Parathyroid adenoma (tissue), 2 donors: ENCODE data around the gene NUP210.

Experiments
- H2AFZ ChIP-seq: fragments of 300-600 bp; sonication (generic); one replicate; pipeline ENCODE4 v1.7.0; 2017; ENCODE audit warnings: antibody characterized with exemption, mild to moderate bottlenecking
- H3K27ac ChIP-seq: fragments of 300-600 bp; sonication (generic); one replicate; pipeline ENCODE4 v1.7.0; 2017
- H3K27me3 ChIP-seq: fragments of 300-600 bp; sonication (generic); one replicate; pipeline ENCODE4 v1.7.0; 2017; ENCODE audit warnings: low read length; ENCODE audit not compliant: control insufficient read depth, insufficient read depth
- H3K36me3 ChIP-seq: fragments of 300-600 bp; sonication (generic); one replicate; pipeline ENCODE4 v1.7.0; 2017; ENCODE audit warnings: low read length; ENCODE audit not compliant: control insufficient read depth, insufficient read depth
- H3K4me1 ChIP-seq: fragments of 300-600 bp; sonication (generic); one replicate; pipeline ENCODE4 v1.7.0; 2017; ENCODE audit warnings: control low read depth
- H3K4me2 ChIP-seq: fragments of 300-600 bp; sonication (generic); one replicate; pipeline ENCODE4 v1.7.0; 2017; ENCODE audit warnings: low read length
- H3K4me3 ChIP-seq: fragments of 300-600 bp; sonication (generic); one replicate; pipeline ENCODE4 v1.7.0; 2017; ENCODE audit warnings: low read depth, low read length
- H3K79me2 ChIP-seq: fragments of 300-600 bp; sonication (generic); one replicate; pipeline ENCODE4 v1.7.0; 2017; ENCODE audit warnings: control low read depth
- H3K9ac ChIP-seq: fragments of 300-600 bp; sonication (generic); one replicate; pipeline ENCODE4 v1.7.0; 2017; ENCODE audit warnings: mild to moderate bottlenecking
- H3K9me3 ChIP-seq: fragments of 300-600 bp; sonication (generic); one replicate; pipeline ENCODE4 v1.7.0; 2017; ENCODE audit warnings: low read length; ENCODE audit not compliant: control insufficient read depth
- CTCF ChIP-seq: fragments of 300-600 bp; sonication (generic); IDR thresholded peaks from one replicate; pipeline ENCODE4 v1.7.0; 2017; ENCODE audit warnings: antibody characterized with exemption, mild to moderate bottlenecking
- donor health status: primary hyperparathyroidism.

NUP210 gene

GRCh38 chr3:13420045-13420830 lies at the start of gene NUP210:
Gene NUP210 (minus strand): TSS chr3:13420322. CDS start chr3:13420226, 96 bp downstream.
- Histone ChIP-seq H3K4me1 (no peaks in the 10 kb centered on the region), H3K4me3 (peak within 1 kb of the TSS; percentile 63), H3K79me2 (peaks cover 18% of the 10 kb centered on the region), H3K9ac (peak within 1 kb of the TSS; percentile 49), H3K27ac (peak within 1 kb of the TSS; percentile 31), H3K9me3 (no peaks in the 10 kb centered on the region), H2AFZ (peak within 1 kb of the TSS; percentile 99), H3K27me3 (no peaks in the 10 kb centered on the region), H3K36me3 (no peaks in the 10 kb centered on the region), H3K4me2 (peak within 1 kb of the TSS; percentile 95)
- no peak for TF ChIP-seq CTCF

- Histone ChIP-seq H3K36me3 (no peaks in the 10 kb centered on the region), H2AFZ (no peak overlapping the region), H3K9me3 (no peaks in the 10 kb centered on the region), H3K4me1 (peaks cover under 1% of the 10 kb centered on the region), H3K4me3 (no peak overlapping the region), H3K27me3 (no peaks in the 10 kb centered on the region), H3K4me2 (no peak overlapping the region), H3K27ac (no peak overlapping the region), H3K9ac (no peak overlapping the region), H3K79me2 (no peaks in the 10 kb centered on the region)
- no peak for TF ChIP-seq CTCF
Measured at GRCh38 chr3:13466781-13467180, 46.7 kb upstream of the NUP210 start.

GRCh38 chr3:13465236-13465873 lies 45.2 kb upstream of the NUP210 start:
- no peak for TF ChIP-seq CTCF
- H3K4me3 ChIP-seq = no peak overlapping the region
- no peak overlapping the region for H3K4me2 ChIP-seq
- H3K9ac ChIP-seq = no peak overlapping the region
- H3K27me3 ChIP-seq = no peaks in the 10 kb centered on the region
- H3K27ac ChIP-seq = no peak overlapping the region
- H3K9me3 ChIP-seq = no peaks in the 10 kb centered on the region
- H2AFZ ChIP-seq = no peak overlapping the region
- peaks cover 8% of the 10 kb centered on the region for H3K4me1 ChIP-seq
- H3K36me3 ChIP-seq = no peaks in the 10 kb centered on the region
- H3K79me2 ChIP-seq = no peaks in the 10 kb centered on the region

GRCh38 chr3:13463618-13464400 lies 43.7 kb upstream of the NUP210 start:
- no peaks in the 10 kb centered on the region for H3K36me3 ChIP-seq
- no peak for TF ChIP-seq CTCF
- H3K79me2 ChIP-seq = no peaks in the 10 kb centered on the region
- H3K27me3 ChIP-seq = no peaks in the 10 kb centered on the region
- no peak overlapping the region for H2AFZ ChIP-seq
- no peak overlapping the region for H3K4me2 ChIP-seq
- no peaks in the 10 kb centered on the region for H3K9me3 ChIP-seq
- H3K4me3 ChIP-seq = no peak overlapping the region
- no peak overlapping the region for H3K9ac ChIP-seq
- H3K27ac ChIP-seq = no peak overlapping the region
- peaks cover 8% of the 10 kb centered on the region for H3K4me1 ChIP-seq
